ENCODE measurements around the gene TUBA1A. TPM values are rescaled to one million over a fixed set of nuclear protein-coding genes. Genes with fewer than 3 reads are reported as not detected.
A peak's percentile ranks its signal among the peaks of the same experiment; 100 is the strongest.
"Not testable (repeated sequence)": the region's sequence is repeated elsewhere in the genome, so short reads cannot be mapped to it uniquely, and the experiment has no call there.

The TUBA1A gene
- total and polyA plus RNA-seq, 2 donors (not counting 1 experiment from before 2014, with no cell fraction given) = 772 to 2,642 TPM

DNA sequence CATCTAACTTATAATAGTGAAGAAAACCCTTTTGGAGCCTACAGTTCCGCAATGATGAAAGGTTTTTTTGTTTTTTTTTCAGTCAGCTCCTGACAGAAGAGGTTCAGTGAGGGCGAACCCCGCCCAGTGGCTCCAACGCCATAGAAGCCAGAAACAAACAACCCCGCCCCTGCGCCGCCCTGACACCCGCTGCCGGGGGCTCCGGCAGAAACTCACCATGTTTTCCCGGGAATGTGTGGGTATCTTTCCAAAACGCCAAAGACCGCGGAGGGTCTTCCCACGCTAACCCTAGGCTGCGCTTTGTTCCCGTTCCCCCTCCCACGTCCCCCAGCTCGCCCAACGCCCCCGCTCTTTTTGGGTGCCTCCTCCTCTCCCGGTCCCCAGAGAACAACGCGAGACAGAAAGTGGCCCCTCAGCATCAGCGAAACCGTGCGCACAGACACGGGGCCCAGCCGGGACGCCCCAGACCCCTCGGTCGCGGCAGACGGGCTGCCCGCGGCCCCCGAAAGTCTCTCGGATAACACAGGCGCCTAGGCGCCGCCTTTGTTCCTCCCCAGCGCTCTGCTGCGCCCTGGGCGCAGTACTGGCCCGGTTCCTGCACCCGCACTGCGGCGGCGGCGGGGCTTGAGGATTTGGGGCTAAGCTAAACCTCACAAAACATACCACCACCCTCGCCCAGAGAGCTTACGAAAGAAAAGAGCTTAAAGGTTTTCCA lies 522 bp downstream of the TUBA1A start:
- TF ChIP-seq EZH2 (IDR thresholded peaks at IDR 0.05; ENCODE audit: low read length, missing control alignments) = no peak
- Histone ChIP-seq H2AFZ (ENCODE audit: low read length) (no peak overlapping the region), H3K79me2 (ENCODE audit: control insufficient read depth, insufficient read depth, low read length) (peaks cover 32% of the 10 kb centered on the region), H3K27me3 (ENCODE audit: control insufficient read depth, insufficient read depth, low read length) (no peaks in the 10 kb centered on the region), H3K27ac (ENCODE audit: insufficient read depth, low read length) (peak overlapping the region; percentile 94), H3K9me3 (ENCODE audit: control insufficient read depth, insufficient read depth, low read depth, low read length) (no peaks in the 10 kb centered on the region), H4K20me1 (ENCODE audit: control insufficient read depth, extremely low read depth, insufficient read depth, low read length) (peaks cover 3% of the 10 kb centered on the region), H3K9ac (ENCODE audit: insufficient read depth, low read length) (peak overlapping the region; percentile 86), H3K4me3 (replicated peaks in 1 of 4; ENCODE audit: control extremely low read depth in 1 of 4, insufficient read depth in 1 of 4, low read depth in 3 of 4, low read length in 4 of 4) (peak overlapping the region; percentile 65 to 100 (median 82)), H3K4me2 (ENCODE audit: extremely low read depth, insufficient read depth, low read length) (peak overlapping the region; percentile 41), H3K36me3 (ENCODE audit: control insufficient read depth, insufficient read depth, low read length) (peaks cover 1% of the 10 kb centered on the region), H3K4me1 (ENCODE audit: control insufficient read depth, extremely low read depth, insufficient read depth, low read length) (peaks cover 2% of the 10 kb centered on the region)
- DNase-seq (ENCODE audit: low read depth in 2 of 2) = peak; percentile 54 to 79

- Histone ChIP-seq H3K79me2 (ENCODE audit: control insufficient read depth, insufficient read depth, low read length) (peaks cover 32% of the 10 kb centered on the region), H3K9me3 (ENCODE audit: control insufficient read depth, insufficient read depth, low read depth, low read length) (no peaks in the 10 kb centered on the region), H4K20me1 (ENCODE audit: control insufficient read depth, extremely low read depth, insufficient read depth, low read length) (peaks cover 3% of the 10 kb centered on the region), H2AFZ (ENCODE audit: low read length) (no peak overlapping the region), H3K36me3 (ENCODE audit: control insufficient read depth, insufficient read depth, low read length) (peaks cover 1% of the 10 kb centered on the region), H3K9ac (ENCODE audit: insufficient read depth, low read length) (no peak overlapping the region), H3K27me3 (ENCODE audit: control insufficient read depth, insufficient read depth, low read length) (no peaks in the 10 kb centered on the region), H3K4me2 (ENCODE audit: extremely low read depth, insufficient read depth, low read length) (peak overlapping the region; percentile 64), H3K4me1 (ENCODE audit: control insufficient read depth, extremely low read depth, insufficient read depth, low read length) (peaks cover 2% of the 10 kb centered on the region), H3K4me3 (replicated peaks in 1 of 4; ENCODE audit: control extremely low read depth in 1 of 4, insufficient read depth in 1 of 4, low read depth in 3 of 4, low read length in 4 of 4) (peak overlapping the region; percentile 65 to 100 (median 82)), H3K27ac (ENCODE audit: insufficient read depth, low read length) (no peak overlapping the region)
- DNase-seq (ENCODE audit: low read depth in 2 of 2) = peak; percentile 68 to 81
- TF ChIP-seq, protein P1, sequence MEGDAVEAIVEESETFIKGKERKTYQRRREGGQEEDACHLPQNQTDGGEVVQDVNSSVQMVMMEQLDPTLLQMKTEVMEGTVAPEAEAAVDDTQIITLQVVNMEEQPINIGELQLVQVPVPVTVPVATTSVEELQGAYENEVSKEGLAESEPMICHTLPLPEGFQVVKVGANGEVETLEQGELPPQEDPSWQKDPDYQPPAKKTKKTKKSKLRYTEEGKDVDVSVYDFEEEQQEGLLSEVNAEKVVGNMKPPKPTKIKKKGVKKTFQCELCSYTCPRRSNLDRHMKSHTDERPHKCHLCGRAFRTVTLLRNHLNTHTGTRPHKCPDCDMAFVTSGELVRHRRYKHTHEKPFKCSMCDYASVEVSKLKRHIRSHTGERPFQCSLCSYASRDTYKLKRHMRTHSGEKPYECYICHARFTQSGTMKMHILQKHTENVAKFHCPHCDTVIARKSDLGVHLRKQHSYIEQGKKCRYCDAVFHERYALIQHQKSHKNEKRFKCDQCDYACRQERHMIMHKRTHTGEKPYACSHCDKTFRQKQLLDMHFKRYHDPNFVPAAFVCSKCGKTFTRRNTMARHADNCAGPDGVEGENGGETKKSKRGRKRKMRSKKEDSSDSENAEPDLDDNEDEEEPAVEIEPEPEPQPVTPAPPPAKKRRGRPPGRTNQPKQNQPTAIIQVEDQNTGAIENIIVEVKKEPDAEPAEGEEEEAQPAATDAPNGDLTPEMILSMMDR (conservative IDR thresholded peaks at IDR 0.05 in 1 of 2, IDR thresholded peaks at IDR 0.05 in 1 of 2; ENCODE audit: low read depth in 1 of 2, low read length in 2 of 2) = no peak
- no peak for TF ChIP-seq EZH2 (IDR thresholded peaks at IDR 0.05; ENCODE audit: low read length, missing control alignments)
Measured at GRCh38 chr12:49187184-49187583, 1.7 kb downstream of the TUBA1A start.

GRCh38 chr12:49186307-49186706 lies 2.6 kb downstream of the TUBA1A start:
- H2AFZ ChIP-seq (ENCODE audit: low read length); H3K36me3 ChIP-seq (ENCODE audit: control insufficient read depth, insufficient read depth, low read length); H3K27me3 ChIP-seq (ENCODE audit: control insufficient read depth, insufficient read depth, low read length); H3K9me3 ChIP-seq (ENCODE audit: control insufficient read depth, insufficient read depth, low read depth, low read length); H4K20me1 ChIP-seq (ENCODE audit: control insufficient read depth, extremely low read depth, insufficient read depth, low read length); DNase-seq (ENCODE audit: low read depth in 2 of 2); H3K4me1 ChIP-seq (ENCODE audit: control insufficient read depth, extremely low read depth, insufficient read depth, low read length); H3K27ac ChIP-seq (ENCODE audit: insufficient read depth, low read length); H3K9ac ChIP-seq (ENCODE audit: insufficient read depth, low read length): not testable (repeated sequence)
- peaks cover 32% of the 10 kb centered on the region for H3K79me2 ChIP-seq (ENCODE audit: control insufficient read depth, insufficient read depth, low read length)
- H3K4me2 ChIP-seq (ENCODE audit: extremely low read depth, insufficient read depth, low read length) = peak overlapping the region; percentile 48
- peak overlapping the region in 3 of 4 experiments; percentile 65 to 100 (median 87) for H3K4me3 ChIP-seq (replicated peaks in 1 of 4; ENCODE audit: control extremely low read depth in 1 of 4, insufficient read depth in 1 of 4, low read depth in 3 of 4, low read length in 4 of 4)

GRCh38 chr12:49184697-49185096 lies 4.2 kb downstream of the TUBA1A start:
- H2AFZ ChIP-seq (ENCODE audit: low read length); H4K20me1 ChIP-seq (ENCODE audit: control insufficient read depth, extremely low read depth, insufficient read depth, low read length); H3K4me1 ChIP-seq (ENCODE audit: control insufficient read depth, extremely low read depth, insufficient read depth, low read length); H3K36me3 ChIP-seq (ENCODE audit: control insufficient read depth, insufficient read depth, low read length); DNase-seq (ENCODE audit: low read depth in 2 of 2); H3K4me2 ChIP-seq (ENCODE audit: extremely low read depth, insufficient read depth, low read length); H3K9ac ChIP-seq (ENCODE audit: insufficient read depth, low read length); H3K27ac ChIP-seq (ENCODE audit: insufficient read depth, low read length); H3K27me3 ChIP-seq (ENCODE audit: control insufficient read depth, insufficient read depth, low read length); H3K9me3 ChIP-seq (ENCODE audit: control insufficient read depth, insufficient read depth, low read depth, low read length): not testable (repeated sequence)
- H3K79me2 ChIP-seq (ENCODE audit: control insufficient read depth, insufficient read depth, low read length) = peaks cover 32% of the 10 kb centered on the region
- H3K4me3 ChIP-seq (replicated peaks in 1 of 4; ENCODE audit: control extremely low read depth in 1 of 4, insufficient read depth in 1 of 4, low read depth in 3 of 4, low read length in 4 of 4) = peak overlapping the region in 1 of 4 experiments; percentile 19

- H2AFZ ChIP-seq (ENCODE audit: low read length); H3K4me2 ChIP-seq (ENCODE audit: extremely low read depth, insufficient read depth, low read length); H3K36me3 ChIP-seq (ENCODE audit: control insufficient read depth, insufficient read depth, low read length); H3K4me1 ChIP-seq (ENCODE audit: control insufficient read depth, extremely low read depth, insufficient read depth, low read length); H3K4me3 ChIP-seq (replicated peaks in 1 of 4; ENCODE audit: control extremely low read depth in 1 of 4, insufficient read depth in 1 of 4, low read depth in 3 of 4, low read length in 4 of 4); H3K9ac ChIP-seq (ENCODE audit: insufficient read depth, low read length); H3K27ac ChIP-seq (ENCODE audit: insufficient read depth, low read length); H4K20me1 ChIP-seq (ENCODE audit: control insufficient read depth, extremely low read depth, insufficient read depth, low read length); H3K9me3 ChIP-seq (ENCODE audit: control insufficient read depth, insufficient read depth, low read depth, low read length); H3K27me3 ChIP-seq (ENCODE audit: control insufficient read depth, insufficient read depth, low read length): not testable (repeated sequence)
- DNase-seq (ENCODE audit: low read depth in 2 of 2) = peak in 1 of 2 donors; percentile 36
- peaks cover 23% of the 10 kb centered on the region for H3K79me2 ChIP-seq (ENCODE audit: control insufficient read depth, insufficient read depth, low read length)
Measured at GRCh38 chr12:49183214-49183950, 5.5 kb downstream of the TUBA1A start.

All from fibroblast of lung (primary cell).